Omental fat pad (tissue), 4 donors: ENCODE data around the gene CCM2L. TPM values are rescaled to one million over a fixed set of nuclear protein-coding genes. Genes with fewer than 3 reads are reported as not detected.

ENCODE experiments used
- ATAC-seq: fragments of 150-250 bp; one replicate; pipeline ENCODE4 v1.9.1; 2016; ENCODE audit warnings: mild to moderate bottlenecking, moderate library complexity; ENCODE audit not compliant: low FRiP score
- DNase-seq: peaks from one replicate; pipeline ENCODE4 v3.0.0-alpha.2; 2019; ENCODE audit warnings: low spot score
- CTCF ChIP-seq, 3 donors: fragments of 450-650 bp; IDR thresholded peaks; one replicate each; pipeline ENCODE4 v1.5.1; 2016 to 2017; ENCODE audit warnings: antibody characterized with exemption in 3 of 3, mild to moderate bottlenecking in 3 of 3, moderate library complexity in 2 of 3
- total RNA-seq, 4 donors: library from RNA; depleted of rRNA; stranded (reverse); fragments of >200 nt; gene quantifications; one replicate each; pipeline ENCODE4 v1.1.0, GENCODE V29; 2016

The CCM2L gene
- total RNA-seq, 4 donors from 2014 or later, result 2.4 to 41.6 (median 6.7) TPM

- ATAC-seq (no peak), DNase-seq (no peak)
- TF ChIP-seq CTCF (IDR thresholded peaks at IDR 0.05), result no peak
These were observed 28.5 kb upstream of the CCM2L start for GRCh38 chr20:31981784-31982183.

- ATAC-seq (no peak), DNase-seq (no peak)
- no peak for TF ChIP-seq CTCF (IDR thresholded peaks at IDR 0.05)
These were observed 25.2 kb upstream of the CCM2L start for GRCh38 chr20:31984981-31985471.

- ATAC-seq (no peak), DNase-seq (no peak)
- no peak for TF ChIP-seq CTCF (IDR thresholded peaks at IDR 0.05)
These were observed 22.5 kb upstream of the CCM2L start for GRCh38 chr20:31987744-31988143.

- ATAC-seq, result no peak
- TF ChIP-seq CTCF (IDR thresholded peaks at IDR 0.05), result no peak
- DNase-seq, result no peak
These were observed 21.7 kb upstream of the CCM2L start for GRCh38 chr20:31988430-31989015.

- no peak for DNase-seq
- TF ChIP-seq CTCF (IDR thresholded peaks at IDR 0.05), result no peak
- ATAC-seq, result no peak
These were observed 21.1 kb upstream of the CCM2L start for GRCh38 chr20:31989030-31989645.

GRCh38 chr20:31990641-31991338, 19.4 kb upstream of the CCM2L start:
- TF ChIP-seq CTCF (IDR thresholded peaks at IDR 0.05), result no peak
- no peak for ATAC-seq
- DNase-seq, result no peak
